ENCODE measurements around the gene ABHD16A. TPM values are rescaled to one million over a fixed set of nuclear protein-coding genes. Genes with fewer than 3 reads are reported as not detected.

Gene ABHD16A
- total RNA-seq = 48.2 TPM

GRCh38 chr6:31702819-31703716 lies at the start of gene ABHD16A:
Gene ABHD16A, minus strand, starts transcription at chr6:31703324. Its CDS starts 43 bp downstream, at chr6:31703281.
- peak; percentile 97 for DNase-seq

DNA sequence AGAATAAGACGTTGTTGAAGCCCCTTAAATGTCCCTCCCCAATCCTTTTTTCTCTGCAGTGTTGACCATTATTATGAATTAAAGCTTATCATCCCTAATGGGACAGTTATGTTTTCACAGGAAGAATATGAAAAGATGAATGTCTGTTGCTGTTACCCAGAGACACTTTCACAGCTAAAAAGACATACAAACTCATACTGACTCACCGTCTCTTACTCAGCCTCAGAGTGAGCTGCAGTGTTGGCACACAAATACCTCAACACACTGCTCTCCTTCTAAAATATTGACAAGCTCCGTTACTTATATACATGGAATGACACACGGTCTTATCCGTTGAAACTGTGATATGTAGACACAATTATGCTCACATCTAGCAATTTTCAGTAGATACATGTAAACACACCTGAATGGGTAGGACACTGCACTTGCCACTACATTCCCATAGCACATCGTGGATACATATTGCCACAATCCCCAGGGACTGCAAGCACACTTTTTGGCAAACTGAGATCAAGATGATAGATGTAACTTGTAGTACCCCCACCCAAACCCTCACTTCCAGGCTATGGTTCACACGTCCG lies 49.7 kb upstream of the ABHD16A start:
- DNase-seq = no peak

GRCh38 chr6:31750411-31751022 lies 47.4 kb upstream of the ABHD16A start:
- DNase-seq = no peak

DNA sequence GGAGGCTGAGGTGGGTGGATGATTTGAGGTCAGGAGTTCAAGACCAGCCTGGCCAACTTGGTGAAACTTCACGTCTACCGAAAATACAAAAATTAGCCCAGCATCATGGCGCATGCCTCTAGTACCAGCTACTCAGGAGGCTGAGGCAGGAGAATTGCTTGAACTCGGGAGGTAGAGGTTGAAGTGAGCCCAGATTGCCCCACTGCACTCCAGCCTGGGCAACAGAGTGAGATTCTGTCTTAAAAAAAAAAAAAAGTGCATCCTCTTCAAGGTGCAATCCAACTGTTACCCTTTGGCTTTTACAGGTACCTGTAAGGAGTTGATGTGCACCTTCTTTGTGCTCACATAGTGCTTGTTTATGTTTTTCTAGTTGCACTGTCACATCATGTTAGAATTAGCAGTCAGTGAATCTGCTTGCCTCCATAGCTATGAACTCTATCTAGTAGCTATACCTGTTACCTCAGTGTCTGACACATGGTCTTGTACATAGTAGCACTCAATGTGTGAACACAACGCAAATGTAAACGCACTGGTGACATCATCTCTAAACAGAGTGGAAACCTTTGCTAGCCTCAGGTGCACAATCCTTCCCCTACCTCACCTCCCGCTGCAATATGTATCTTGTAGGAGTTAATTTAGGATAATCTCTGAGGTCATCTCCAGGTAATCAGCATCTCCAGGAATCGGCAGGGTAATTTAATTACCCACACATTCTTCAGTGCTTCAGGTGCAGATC lies 46.3 kb upstream of the ABHD16A start:
- DNase-seq = no peak

GRCh38 chr6:31744422-31744821 lies 41.3 kb upstream of the ABHD16A start:
- no peak for DNase-seq

DNA sequence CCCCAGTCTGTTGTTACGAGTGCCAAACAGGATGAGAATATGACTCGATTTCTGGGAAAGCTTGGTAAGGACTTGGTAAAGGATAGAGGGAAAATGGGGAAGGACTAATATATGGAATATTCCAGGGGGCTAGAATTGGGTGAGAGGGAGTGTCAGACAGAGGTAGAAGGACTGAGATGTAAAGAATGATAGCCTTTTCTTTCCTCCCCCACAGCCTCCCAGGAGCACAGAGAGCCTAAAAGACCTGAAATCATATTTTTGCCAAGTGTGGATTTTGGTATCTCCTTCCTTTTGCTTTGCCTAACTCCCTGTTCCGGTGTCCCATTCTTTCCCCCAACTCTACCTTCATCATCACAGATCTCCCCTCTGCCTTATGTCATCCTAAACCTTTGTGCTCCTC lies 39.8 kb upstream of the ABHD16A start:
- DNase-seq = no peak

GRCh38 chr6:31741815-31742214 lies 38.7 kb upstream of the ABHD16A start:
- DNase-seq = no peak

DNA sequence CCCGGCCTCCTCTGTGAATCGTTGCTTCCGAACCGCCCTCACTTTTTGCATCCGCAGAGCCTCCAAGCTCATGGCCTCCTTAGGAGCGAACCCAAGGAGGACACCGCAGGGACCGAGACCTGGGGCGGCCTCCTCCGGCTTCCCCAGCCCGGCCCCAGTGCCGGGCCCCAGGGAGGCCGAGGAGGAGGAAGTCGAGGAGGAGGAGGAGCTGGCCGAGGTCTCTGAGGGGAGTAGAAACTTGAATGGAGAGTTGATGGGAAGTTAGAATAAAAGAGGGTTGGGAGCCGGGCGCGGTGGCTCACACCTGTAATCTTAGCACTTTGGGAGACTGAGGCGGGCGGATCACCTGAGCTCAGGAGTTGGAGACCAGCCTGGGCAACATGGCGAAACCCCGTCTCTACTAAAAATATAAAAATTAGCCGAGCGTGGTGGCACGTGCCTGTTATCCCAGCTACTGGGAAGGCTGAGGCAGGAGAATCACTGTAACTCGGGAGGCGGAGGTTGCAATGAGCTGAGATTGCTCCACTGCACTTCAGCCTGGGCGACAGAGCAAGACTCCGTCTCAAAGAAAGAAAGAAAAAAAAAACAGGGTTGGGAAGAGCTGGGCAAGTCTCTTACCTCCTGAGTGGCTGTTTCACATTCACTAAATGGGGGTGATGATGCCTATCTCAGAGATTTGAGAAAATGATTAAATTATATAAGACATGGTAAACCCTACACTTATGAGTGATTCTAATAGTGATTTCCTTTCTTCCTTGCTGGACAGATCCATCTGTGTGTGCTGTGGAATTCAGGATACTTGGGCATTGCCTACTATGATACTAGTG lies 37.5 kb upstream of the ABHD16A start:
- DNase-seq = no peak

DNA sequence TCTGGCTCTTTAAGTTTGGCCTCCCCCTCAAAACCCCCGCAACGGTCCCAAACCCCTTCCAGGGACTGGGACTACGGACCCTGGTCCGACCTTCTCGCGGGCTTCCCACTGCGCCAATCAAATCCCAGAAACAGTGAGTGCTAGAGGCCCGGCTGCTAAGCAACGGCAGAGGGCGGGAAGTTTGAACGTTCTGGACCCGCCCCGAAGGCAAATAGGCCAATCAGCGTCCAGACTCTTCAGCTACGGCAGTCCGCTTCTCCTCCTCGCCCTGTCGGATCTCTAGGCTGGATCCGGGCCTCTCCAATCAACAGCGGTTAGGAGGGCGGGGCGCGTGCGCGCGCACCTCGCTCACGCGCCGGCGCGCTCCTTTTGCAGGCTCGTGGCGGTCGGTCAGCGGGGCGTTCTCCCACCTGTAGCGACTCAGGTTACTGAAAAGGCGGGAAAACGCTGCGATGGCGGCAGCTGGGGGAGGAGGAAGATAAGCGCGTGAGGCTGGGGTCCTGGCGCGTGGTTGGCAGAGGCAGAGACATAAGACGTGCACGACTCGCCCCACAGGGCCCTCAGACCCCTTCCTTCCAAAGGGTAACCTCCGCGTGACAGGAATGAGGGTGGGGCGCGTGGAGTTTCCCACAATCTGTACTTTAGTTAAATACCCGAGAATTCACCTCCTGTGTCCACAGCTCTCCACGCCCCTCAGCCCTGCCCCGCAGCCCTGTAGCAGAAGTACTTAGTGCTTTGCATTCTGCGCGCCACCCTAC lies 36.7 kb upstream of the ABHD16A start, which contains the start of gene MSH5:
TSS of gene MSH5 (plus strand) at position 367 of the 758 bp plus-strand sequence. CDS start 462 bp downstream, outside the sequence.
- DNase-seq = peak; percentile 97

DNA sequence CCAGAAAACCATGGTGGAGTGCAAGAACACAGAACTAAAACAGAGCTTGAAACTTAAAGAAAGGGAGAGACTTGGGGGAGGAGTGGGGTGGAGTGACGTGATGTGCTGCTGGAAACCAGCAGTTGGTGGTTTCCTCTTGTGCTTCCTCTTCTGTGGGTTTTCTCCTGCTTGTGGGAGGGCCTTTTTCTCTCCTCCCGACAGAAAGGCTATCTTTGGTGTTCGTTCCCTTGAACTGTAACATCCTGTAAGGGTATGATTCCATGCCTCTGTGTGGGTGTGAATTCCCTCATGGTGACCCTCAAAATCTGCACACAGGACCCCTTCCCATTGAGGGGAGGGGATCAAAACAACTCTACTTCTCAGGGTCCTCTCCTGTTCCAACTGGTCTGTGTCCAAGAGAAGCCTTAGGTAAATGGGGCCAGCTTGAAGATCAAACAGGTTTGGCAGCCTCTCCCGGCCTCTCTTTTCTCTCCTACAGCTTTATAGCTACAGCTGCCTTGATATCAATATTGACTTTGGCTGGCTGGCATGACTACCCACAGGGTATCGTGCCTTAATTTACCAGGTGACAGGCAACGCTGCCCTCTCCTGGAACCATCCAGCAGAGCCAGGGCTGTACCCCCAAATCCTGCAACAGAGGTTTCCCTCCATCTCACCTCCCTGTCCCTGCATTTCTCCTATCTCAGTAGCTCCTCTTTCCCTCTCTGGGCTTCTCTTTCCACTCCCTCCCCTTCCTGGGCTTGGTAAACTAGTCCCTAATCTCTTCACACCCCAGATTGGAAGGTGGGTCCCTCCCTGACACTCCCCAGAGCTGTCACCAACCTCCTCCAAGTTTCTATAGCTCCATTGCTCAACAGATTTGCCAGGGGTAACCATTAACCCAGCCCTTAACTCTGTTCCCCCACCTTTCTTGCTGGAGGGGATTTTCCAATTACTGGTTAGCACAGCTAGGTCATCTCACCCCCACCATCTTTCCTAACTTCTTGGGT lies 35.2 kb upstream of the ABHD16A start:
- DNase-seq = no peak

DNA sequence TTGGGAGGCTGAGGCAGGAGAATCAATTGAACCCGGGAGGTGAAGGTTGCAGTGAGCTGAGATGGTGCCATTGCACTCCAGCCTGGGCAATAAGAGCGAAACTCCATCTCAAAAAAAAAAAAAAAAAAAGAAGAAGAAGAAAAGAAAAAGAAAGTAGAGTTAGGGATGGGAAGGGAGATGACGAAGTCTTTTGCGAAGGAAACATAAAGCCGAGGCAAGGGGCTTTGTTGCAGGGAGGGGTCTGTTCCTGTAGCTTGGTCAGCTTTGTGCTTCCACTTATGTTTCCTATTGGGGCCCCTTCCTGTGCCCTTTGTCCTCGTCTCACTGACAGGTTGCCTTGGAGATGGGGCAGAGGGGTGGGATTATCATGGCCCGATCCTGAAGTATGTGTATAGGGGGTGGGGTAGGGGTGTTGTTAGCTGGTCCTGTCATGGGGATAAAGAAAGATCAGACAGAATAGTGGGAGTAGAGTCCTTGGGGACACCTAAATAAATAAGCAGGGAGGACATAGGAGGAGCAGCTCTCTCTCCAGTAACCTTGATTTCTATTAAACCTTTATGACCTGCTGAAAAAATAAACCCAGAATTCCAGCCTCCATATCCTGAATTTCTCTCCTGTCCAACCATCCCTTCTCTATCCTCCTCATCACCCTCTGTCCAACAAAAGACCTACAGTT lies 34.3 kb upstream of the ABHD16A start:
- DNase-seq = no peak

DNA sequence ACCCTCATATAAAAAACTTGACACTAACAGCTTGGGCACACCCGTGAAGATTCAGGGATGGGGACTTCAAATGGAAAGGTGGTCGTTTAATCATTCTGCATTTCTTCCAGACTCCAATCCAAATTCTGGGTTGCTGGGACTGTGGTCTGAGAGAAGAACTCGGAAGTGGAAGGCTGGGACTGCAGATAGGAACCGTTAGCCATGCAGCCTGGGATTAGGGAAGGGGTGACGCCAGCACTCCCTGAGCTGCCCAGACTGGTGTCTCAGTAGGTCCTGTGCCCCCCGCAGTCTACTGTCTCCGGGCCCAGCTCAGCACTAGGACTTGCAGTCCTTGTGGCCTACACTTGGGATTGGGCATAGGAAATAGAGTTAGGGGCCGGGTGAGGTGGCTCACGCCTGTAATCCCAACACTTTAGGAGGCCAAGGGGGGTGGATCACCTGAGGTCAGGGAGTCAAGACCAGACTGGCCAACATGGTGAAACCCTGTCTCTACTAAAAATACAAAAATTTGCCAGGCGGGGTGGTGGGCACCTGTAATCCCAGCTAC lies 33.7 kb upstream of the ABHD16A start:
- no peak for DNase-seq

- DNase-seq = no peak
These were observed 33.1 kb upstream of the ABHD16A start, which contains the start of gene CLIC1 for GRCh38 chr6:31736021-31736767. Gene CLIC1, minus strand, starts transcription at chr6:31736530. Its CDS starts 230 bp downstream, at chr6:31736300.

- DNase-seq = no peak
These were observed 31.8 kb upstream of the ABHD16A start for GRCh38 chr6:31734821-31735406.

- DNase-seq = no peak
These were observed 31.2 kb upstream of the ABHD16A start for GRCh38 chr6:31734247-31734820.

DNA sequence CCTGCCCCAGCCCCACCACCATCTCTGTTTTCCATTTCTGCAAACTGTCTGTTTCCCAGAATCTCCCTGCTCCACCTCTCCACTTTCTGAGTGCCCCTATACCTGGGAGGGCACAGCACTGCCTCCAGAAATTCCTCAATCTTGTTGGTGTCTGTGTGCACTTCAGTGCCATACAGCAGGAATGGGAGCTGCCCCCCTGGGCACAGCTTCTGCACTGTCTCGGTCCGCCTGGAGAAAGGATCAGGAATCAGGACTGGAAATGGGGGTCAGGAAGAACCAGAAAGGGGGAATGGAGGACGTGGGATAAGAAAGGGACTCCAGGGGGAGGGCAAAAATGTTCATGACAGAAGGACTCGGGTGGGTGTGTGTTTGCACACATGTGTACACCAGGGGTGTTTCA lies 30.6 kb upstream of the ABHD16A start:
- no peak for DNase-seq

GRCh38 chr6:31732029-31732428 lies 28.9 kb upstream of the ABHD16A start:
- DNase-seq = no peak
